Right lobe of liver (tissue), 6 donors: ENCODE measurements around the gene MAP4K4. TPM values are rescaled to one million over a fixed set of nuclear protein-coding genes. Genes with fewer than 3 reads are reported as not detected.

Source experiments
- ATAC-seq, 4 donors: fragments of 200-7000 bp; cut with Tn5 transposase; one replicate each; pipeline ENCODE4 v1.9.1; 2020; ENCODE audit warnings: mild to moderate bottlenecking in 4 of 4, moderate library complexity in 4 of 4
- DNase-seq, 3 donors: peaks; one replicate each; pipeline ENCODE4 v3.0.0-alpha.2; 2020
- H3K27ac ChIP-seq, 3 donors: fragments of 200-600 bp; one replicate each; pipeline ENCODE4 v1.8.0; 2022
- H3K27me3 ChIP-seq, 2 donors: fragments of 200-600 bp; one replicate each; pipeline ENCODE4 v1.8.0; 2022
- H3K36me3 ChIP-seq, 4 donors: fragments of 200-600 bp; sonication (generic) in 1 of 4; one replicate each; pipeline versions ENCODE4 v1.5.1 to v1.8.0; 2017 to 2022; ENCODE audit warnings: control low read depth in 1 of 4
- H3K4me1 ChIP-seq, 4 donors: fragments of 200-600 bp; sonication (generic) in 1 of 4; one replicate each; pipeline versions ENCODE4 v1.5.1 to v1.8.0; 2017 to 2022; ENCODE audit warnings: control low read depth in 1 of 4
- H3K4me3 ChIP-seq, 3 donors: fragments of 200-600 bp; one replicate each; pipeline ENCODE4 v1.8.0; 2022
- H3K9me3 ChIP-seq, 4 donors: fragments of 200-600 bp; sonication (generic) in 1 of 4; one replicate each; pipeline versions ENCODE4 v1.5.1 to v1.8.0; 2017 to 2022; ENCODE audit warnings: control low read depth in 1 of 4
- CTCF ChIP-seq, 4 donors: fragments of 200-600 bp in 3 of 4; fragments of 450-650 bp in 1 of 4; IDR thresholded peaks; one replicate each; pipeline versions ENCODE4 v1.5.1 to v1.8.0; 2016 to 2022; ENCODE audit warnings: antibody characterized with exemption in 4 of 4, mild to moderate bottlenecking in 2 of 4
- POLR2A ChIP-seq: fragments of 450-650 bp; IDR thresholded peaks from one replicate; pipeline ENCODE4 v1.6.1; 2017; ENCODE audit warnings: antibody characterized with exemption, mild to moderate bottlenecking
- whole genome bisulfite sequencing: methylation state at CpG from one replicate; pipeline ENCODE4 v1.1.6; 2018; ENCODE audit warnings: low coverage, low lambda C conversion rate; ENCODE audit not compliant: insufficient coverage; ENCODE audit errors: missing lambda C conversion rate; 5-methylcytosine and 5-hydroxymethylcytosine counted together
- intact Hi-C, 2 donors: fragments of 100-400 bp; cut with DNase I; formaldehyde crosslinking; loops; one replicate each; pipeline versions ENCODE4 v1.11.2 to v1.14.1; 2022
- total RNA-seq, 6 experiments: library from RNA; depleted of rRNA in 2 of 6; stranded (reverse); fragments of >200 nt in 2 of 6; fragmentation: NEBNext Ultra II Directional in 3 of 6; extraction: Animal tissue kit (Norgen Biotek cat#: 25700) in 3 of 6; gene quantifications; one replicate each; pipeline versions ENCODE4 v1.1.0 to v1.2.4, GENCODE V29; 2016 to 2023
- donor health status: DM: no; HTN: yes; CAD: no.
- donor health status: DM: no; HTN: no; CAD: no.
- donor health status: DM: no; HTN: no; CAD: no.
- donor health status: DM: no; HTN: yes; CAD: no.
- donor health status: DM: no; HTN: yes; CAD: no.

The MAP4K4 gene
- total RNA-seq, 6 experiments from 2014 or later = 29.8 to 36.5 (median 31.1) TPM

- ATAC-seq (no peak), DNase-seq (no peak)
- Histone ChIP-seq H3K9me3 (no peaks in the 10 kb centered on the region), H3K27me3 (no peaks in the 10 kb centered on the region), H3K27ac (no peak overlapping the region), H3K36me3 (no peaks in the 10 kb centered on the region), H3K4me1 (peaks cover 0 to 54% (median 21%) of the 10 kb centered on the region in 4 donors), H3K4me3 (no peak overlapping the region)
- intact Hi-C loops = no loop called here
- 62% methylated on average over 5 of the region's 8 CpGs for WGBS
- no peak for TF ChIP-seq CTCF (IDR thresholded peaks at IDR 0.05)
- TF ChIP-seq POLR2A = no peak
Observed at GRCh38 chr2:101775636-101776035, 78.1 kb downstream of the MAP4K4 start.

- ATAC-seq = peak; percentile 21 to 51 (median 42)
- Histone ChIP-seq H3K27me3 (no peaks in the 10 kb centered on the region), H3K9me3 (no peaks in the 10 kb centered on the region), H3K27ac (no peak overlapping the region), H3K36me3 (no peaks in the 10 kb centered on the region), H3K4me3 (no peak overlapping the region), H3K4me1 (peaks cover 0 to 54% (median 18%) of the 10 kb centered on the region in 4 donors)
- 53% methylated on average over 10 of the region's 10 CpGs for WGBS
- intact Hi-C loops = no loop called here
- TF ChIP-seq CTCF (IDR thresholded peaks at IDR 0.05) = peak in 3 of 4 donors; percentile 11 to 36 (median 26)
- TF ChIP-seq POLR2A = no peak
- no peak for DNase-seq
Observed at GRCh38 chr2:101776172-101777043, 78.9 kb downstream of the MAP4K4 start.

- WGBS = 89% methylated on average over 10 of the region's 11 CpGs
- ATAC-seq (no peak), DNase-seq (no peak)
- TF ChIP-seq CTCF (IDR thresholded peaks at IDR 0.05) (no peak), POLR2A (no peak)
- H3K9me3 ChIP-seq = no peaks in the 10 kb centered on the region
- intact Hi-C loops = no loop called here
- no peak overlapping the region for H3K27ac ChIP-seq
- peaks cover 0 to 47% (median 12%) of the 10 kb centered on the region in 4 donors for H3K4me1 ChIP-seq
- H3K4me3 ChIP-seq = no peak overlapping the region
- no peaks in the 10 kb centered on the region for H3K36me3 ChIP-seq
- no peaks in the 10 kb centered on the region for H3K27me3 ChIP-seq
Observed at GRCh38 chr2:101777337-101777736, 79.8 kb downstream of the MAP4K4 start.

GRCh38 chr2:101778102-101778501 lies 80.6 kb downstream of the MAP4K4 start:
- H3K4me3 ChIP-seq = no peak overlapping the region
- H3K4me1 ChIP-seq = peaks cover 0 to 40% (median 9%) of the 10 kb centered on the region in 4 donors
- ATAC-seq (no peak), DNase-seq (no peak)
- H3K9me3 ChIP-seq = no peaks in the 10 kb centered on the region
- intact Hi-C loops = no loop called here
- H3K27ac ChIP-seq = no peak overlapping the region
- WGBS = 93% methylated on average over 4 of the region's 6 CpGs
- no peak for TF ChIP-seq CTCF (IDR thresholded peaks at IDR 0.05)
- H3K27me3 ChIP-seq = no peaks in the 10 kb centered on the region
- H3K36me3 ChIP-seq = no peaks in the 10 kb centered on the region
